ENCODE data around the gene CTNND2.

CTNND2 gene

GRCh38 chr5:11801061-11801460 is 103.2 kb downstream of the CTNND2 start:
- Histone ChIP-seq H3K27ac (ENCODE audit: extremely low read depth, low read depth, low read length) (no peak overlapping the region), H3K4me1 (ENCODE audit: control insufficient read depth, insufficient read depth, low read length) (no peaks in the 10 kb centered on the region), H3K9me3 (ENCODE audit: control insufficient read depth, insufficient read depth, low read depth, low read length) (no peaks in the 10 kb centered on the region), H3K4me3 (ENCODE audit: low read depth, low read length) (no peak overlapping the region), H3K36me3 (ENCODE audit: control insufficient read depth in 2 of 2, insufficient read depth in 1 of 2, low read length in 2 of 2) (no peaks in the 10 kb centered on the region)
- ChIA-PET POLR2A (no interaction called here), CTCF (no interaction called here)
- TF ChIP-seq TRIM28 (IDR thresholded peaks at IDR 0.05; ENCODE audit: borderline replicate concordance, low read length) = no peak
- no peak for TF ChIP-seq MZF1 (tag by site-specific recombination; IDR thresholded peaks at IDR 0.05; ENCODE audit: borderline replicate concordance)
- no peak for TF ChIP-seq ZNF624 (tag by site-specific recombination; IDR thresholded peaks at IDR 0.05)
- no peak for TF ChIP-seq ZNF670 (tag by site-specific recombination; IDR thresholded peaks at IDR 0.05; ENCODE audit: low read depth)
- TF ChIP-seq GLIS2 (tag by site-specific recombination; IDR thresholded peaks at IDR 0.05) = no peak

GRCh38 chr5:11797132-11797531 is 107.1 kb downstream of the CTNND2 start:
- H3K9me3 ChIP-seq (ENCODE audit: control insufficient read depth, insufficient read depth, low read depth, low read length) = no peaks in the 10 kb centered on the region
- ChIA-PET POLR2A (no interaction called here), CTCF (no interaction called here)
- no peak overlapping the region for H3K4me3 ChIP-seq (ENCODE audit: low read depth, low read length)
- H3K36me3 ChIP-seq (ENCODE audit: control insufficient read depth in 2 of 2, insufficient read depth in 1 of 2, low read length in 2 of 2) = no peaks in the 10 kb centered on the region
- no peaks in the 10 kb centered on the region for H3K4me1 ChIP-seq (ENCODE audit: control insufficient read depth, insufficient read depth, low read length)
- no peak for TF ChIP-seq ZNF639 (tag by site-specific recombination; IDR thresholded peaks at IDR 0.05)
- no peak for TF ChIP-seq ZNF248 (tag by site-specific recombination; IDR thresholded peaks at IDR 0.05)
- no peak for TF ChIP-seq ZNF624 (tag by site-specific recombination; IDR thresholded peaks at IDR 0.05)
- no peak for TF ChIP-seq HOXC10 (CRISPR knock-in tag; IDR thresholded peaks at IDR 0.05)
- no peak for TF ChIP-seq ZNF19 (tag by site-specific recombination; IDR thresholded peaks at IDR 0.05; ENCODE audit: low read depth)
- no peak for TF ChIP-seq ZFP41 (tag by site-specific recombination; IDR thresholded peaks at IDR 0.05; ENCODE audit: borderline replicate concordance)
- no peak for TF ChIP-seq ZNF664 (tag by site-specific recombination; IDR thresholded peaks at IDR 0.05)
- TF ChIP-seq ZNF202 (tag by site-specific recombination; IDR thresholded peaks at IDR 0.05; ENCODE audit: borderline replicate concordance) = no peak
- TF ChIP-seq, protein P1, sequence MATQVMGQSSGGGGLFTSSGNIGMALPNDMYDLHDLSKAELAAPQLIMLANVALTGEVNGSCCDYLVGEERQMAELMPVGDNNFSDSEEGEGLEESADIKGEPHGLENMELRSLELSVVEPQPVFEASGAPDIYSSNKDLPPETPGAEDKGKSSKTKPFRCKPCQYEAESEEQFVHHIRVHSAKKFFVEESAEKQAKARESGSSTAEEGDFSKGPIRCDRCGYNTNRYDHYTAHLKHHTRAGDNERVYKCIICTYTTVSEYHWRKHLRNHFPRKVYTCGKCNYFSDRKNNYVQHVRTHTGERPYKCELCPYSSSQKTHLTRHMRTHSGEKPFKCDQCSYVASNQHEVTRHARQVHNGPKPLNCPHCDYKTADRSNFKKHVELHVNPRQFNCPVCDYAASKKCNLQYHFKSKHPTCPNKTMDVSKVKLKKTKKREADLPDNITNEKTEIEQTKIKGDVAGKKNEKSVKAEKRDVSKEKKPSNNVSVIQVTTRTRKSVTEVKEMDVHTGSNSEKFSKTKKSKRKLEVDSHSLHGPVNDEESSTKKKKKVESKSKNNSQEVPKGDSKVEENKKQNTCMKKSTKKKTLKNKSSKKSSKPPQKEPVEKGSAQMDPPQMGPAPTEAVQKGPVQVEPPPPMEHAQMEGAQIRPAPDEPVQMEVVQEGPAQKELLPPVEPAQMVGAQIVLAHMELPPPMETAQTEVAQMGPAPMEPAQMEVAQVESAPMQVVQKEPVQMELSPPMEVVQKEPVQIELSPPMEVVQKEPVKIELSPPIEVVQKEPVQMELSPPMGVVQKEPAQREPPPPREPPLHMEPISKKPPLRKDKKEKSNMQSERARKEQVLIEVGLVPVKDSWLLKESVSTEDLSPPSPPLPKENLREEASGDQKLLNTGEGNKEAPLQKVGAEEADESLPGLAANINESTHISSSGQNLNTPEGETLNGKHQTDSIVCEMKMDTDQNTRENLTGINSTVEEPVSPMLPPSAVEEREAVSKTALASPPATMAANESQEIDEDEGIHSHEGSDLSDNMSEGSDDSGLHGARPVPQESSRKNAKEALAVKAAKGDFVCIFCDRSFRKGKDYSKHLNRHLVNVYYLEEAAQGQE (tag by site-specific recombination; IDR thresholded peaks at IDR 0.05) = no peak
- no peak for TF ChIP-seq ZNF221 (tag by site-specific recombination; IDR thresholded peaks at IDR 0.05; ENCODE audit: borderline replicate concordance)
- no peak for TF ChIP-seq ZNF184 (tag by site-specific recombination; IDR thresholded peaks at IDR 0.05)
- H3K27ac ChIP-seq (ENCODE audit: extremely low read depth, low read depth, low read length) = no peak overlapping the region

DNA sequence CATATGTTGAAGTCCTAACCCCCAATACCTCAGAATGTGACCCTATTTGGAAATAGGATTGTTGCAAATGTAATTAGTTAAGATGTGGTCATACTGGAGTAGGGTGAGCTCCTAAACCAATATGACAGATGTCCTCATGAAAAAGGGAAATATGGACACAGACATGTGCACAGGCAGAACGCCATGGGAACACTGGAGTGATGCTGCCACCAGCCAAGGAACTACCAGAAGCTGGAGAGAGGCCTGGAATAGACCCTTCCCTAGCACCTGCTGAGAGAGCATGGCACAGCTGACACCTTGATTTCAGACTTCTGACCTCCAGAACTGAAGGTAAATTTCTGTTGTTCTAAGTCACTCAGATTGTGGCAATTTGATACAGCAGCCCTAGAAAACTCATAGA is 110.8 kb downstream of the CTNND2 start:
- Histone ChIP-seq H3K4me1 (ENCODE audit: control insufficient read depth, insufficient read depth, low read length) (no peaks in the 10 kb centered on the region), H3K27ac (ENCODE audit: extremely low read depth, low read depth, low read length) (no peak overlapping the region), H3K4me3 (ENCODE audit: low read depth, low read length) (no peak overlapping the region), H3K9me3 (ENCODE audit: control insufficient read depth, insufficient read depth, low read depth, low read length) (no peaks in the 10 kb centered on the region), H3K36me3 (ENCODE audit: control insufficient read depth in 2 of 2, insufficient read depth in 1 of 2, low read length in 2 of 2) (no peaks in the 10 kb centered on the region)
- ChIA-PET POLR2A (no interaction called here), CTCF (interaction anchor here (0.6 to 0.7 kb wide), 2 partner anchors 75 to 231 kb away, joined by 6 read pairs; no protein-coding TSS in a partner anchor)
- TF ChIP-seq ZNF514 (tag by site-specific recombination; IDR thresholded peaks at IDR 0.05) (no peak), TSHZ1 (tag by site-specific recombination; IDR thresholded peaks at IDR 0.05; ENCODE audit: borderline replicate concordance) (no peak), ZNF501 (tag by site-specific recombination; IDR thresholded peaks at IDR 0.05) (no peak)
